ENCODE data around the gene BMP2K.

BMP2K gene

DNA sequence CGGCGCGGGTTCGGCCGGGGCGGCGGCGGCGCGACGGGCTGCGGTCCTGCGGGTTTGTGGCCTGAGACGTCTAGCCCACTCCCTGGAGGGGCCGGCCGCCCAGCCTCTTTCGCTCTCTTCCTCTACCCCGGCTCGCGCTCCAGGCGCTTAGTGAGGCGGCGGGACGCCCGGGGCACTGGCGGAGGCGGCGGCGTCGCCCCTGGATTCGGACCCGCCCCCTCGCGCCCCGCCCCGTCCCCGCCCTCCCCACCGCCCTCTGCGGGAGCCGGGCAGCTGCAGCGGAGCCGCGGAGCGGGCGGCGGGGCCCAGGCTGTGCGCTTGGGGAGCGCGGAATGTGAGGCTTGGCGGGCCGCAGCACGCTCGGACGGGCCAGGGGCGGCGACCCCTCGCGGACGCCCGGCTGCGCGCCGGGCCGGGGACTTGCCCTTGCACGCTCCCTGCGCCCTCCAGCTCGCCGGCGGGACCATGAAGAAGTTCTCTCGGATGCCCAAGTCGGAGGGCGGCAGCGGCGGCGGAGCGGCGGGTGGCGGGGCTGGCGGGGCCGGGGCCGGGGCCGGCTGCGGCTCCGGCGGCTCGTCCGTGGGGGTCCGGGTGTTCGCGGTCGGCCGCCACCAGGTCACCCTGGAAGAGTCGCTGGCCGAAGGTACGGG, at the start of gene BMP2K:
TSS of gene BMP2K (plus strand) at position 272 of the 650 bp plus-strand sequence. CDS start at position 466, 194 bp downstream.
- DNase-seq (ENCODE audit: low read depth), result peak; percentile 69

DNA sequence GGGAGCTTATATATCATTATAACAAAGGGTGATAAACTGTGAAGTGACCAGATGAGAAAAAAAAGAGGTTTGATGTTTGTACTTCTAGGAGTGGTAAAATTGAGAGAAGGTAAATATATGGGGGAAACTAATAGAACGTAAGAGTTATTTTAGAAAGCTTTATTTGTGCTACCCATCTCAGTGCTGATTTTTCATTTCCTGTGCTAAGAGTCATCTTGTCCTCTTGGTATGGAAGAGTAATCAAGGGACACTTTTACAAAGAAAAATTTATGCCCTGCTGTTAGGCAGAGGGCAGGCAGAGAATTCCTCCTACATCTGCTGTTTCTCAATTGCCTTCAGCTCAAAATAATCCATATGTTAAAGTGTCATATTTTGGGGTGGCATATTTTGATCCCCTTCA, 49.6 kb upstream of the BMP2K start:
- DNase-seq (ENCODE audit: low read depth), result no peak

GRCh38 chr4:78732332-78733104, 43.6 kb upstream of the BMP2K start:
- no peak for DNase-seq (ENCODE audit: low read depth)

DNA sequence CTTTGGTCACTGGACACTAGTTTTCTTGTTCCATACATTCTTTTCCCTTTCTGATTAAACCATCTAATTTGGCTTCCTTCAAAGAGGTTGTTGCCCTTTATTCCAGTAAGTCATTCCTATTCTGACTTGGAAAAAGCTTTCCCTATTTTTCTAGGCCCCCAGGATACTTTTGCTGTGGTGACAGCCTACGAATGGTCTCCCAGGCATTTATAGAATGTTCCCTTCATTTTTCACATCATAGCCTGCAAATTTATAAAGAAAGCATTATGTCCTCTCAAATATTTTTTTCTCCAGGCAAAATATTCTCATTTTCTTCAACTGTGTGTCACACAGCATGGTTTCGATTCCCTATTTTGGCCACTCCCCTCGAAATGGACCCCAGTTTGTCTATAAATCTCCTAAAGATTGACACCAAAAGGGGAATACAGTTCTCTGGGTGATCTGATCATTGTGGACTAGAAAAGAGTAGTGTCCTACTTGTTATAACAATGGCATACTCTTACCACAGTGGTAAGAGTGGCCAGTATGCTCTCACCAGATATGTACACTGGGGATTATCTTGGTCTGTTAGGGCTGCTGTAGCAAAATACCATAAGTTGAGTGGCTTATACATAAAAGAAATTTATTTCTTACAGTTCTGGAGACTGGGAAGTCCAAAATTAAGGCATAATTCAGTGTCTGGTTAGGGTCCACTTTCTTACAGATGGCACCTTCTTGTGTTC, 41.5 kb upstream of the BMP2K start:
- no peak for DNase-seq (ENCODE audit: low read depth)

- DNase-seq (ENCODE audit: low read depth), result no peak
Measured at GRCh38 chr4:78735697-78736096, 40.5 kb upstream of the BMP2K start.

DNA sequence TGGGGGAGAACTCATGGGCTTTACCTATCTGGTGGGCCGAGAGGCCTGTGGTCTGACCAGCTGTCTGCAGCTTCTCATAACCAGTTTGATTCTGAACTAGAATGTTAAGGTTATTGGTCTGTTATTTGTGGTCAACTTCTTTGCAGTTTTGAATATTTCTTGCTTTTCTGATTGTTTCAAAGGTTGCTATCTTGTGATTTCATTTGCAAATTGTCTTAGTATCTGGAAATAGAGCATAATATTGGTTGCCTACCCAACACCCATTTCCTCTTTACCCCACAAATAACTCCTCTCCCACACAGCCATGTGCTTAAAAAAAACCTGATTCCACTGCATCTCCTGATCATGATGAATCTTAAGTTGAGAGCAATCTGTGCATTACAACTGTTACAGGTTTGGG, 39.1 kb upstream of the BMP2K start:
- DNase-seq (ENCODE audit: low read depth), result no peak

DNA sequence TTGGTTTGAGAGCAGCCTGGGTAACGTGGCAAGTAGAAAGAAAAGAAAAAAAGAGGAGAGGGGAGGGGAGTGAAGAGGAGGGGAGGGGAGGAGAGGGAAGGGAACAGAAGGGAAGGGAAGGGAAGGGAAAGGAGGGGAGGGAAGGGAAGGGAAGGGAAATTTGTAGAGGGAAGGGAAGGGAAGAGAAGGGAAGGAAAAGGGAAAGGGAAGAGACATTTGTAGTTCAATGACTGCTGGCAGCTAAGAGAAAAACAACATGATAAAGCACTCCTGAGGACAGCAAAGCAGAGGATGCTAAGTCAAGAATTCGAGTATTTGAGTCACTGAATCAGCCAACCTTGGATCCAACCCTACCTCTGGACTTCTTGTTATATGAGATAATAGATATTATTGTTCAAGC, 38.2 kb upstream of the BMP2K start:
- no peak for DNase-seq (ENCODE audit: low read depth)

DNA sequence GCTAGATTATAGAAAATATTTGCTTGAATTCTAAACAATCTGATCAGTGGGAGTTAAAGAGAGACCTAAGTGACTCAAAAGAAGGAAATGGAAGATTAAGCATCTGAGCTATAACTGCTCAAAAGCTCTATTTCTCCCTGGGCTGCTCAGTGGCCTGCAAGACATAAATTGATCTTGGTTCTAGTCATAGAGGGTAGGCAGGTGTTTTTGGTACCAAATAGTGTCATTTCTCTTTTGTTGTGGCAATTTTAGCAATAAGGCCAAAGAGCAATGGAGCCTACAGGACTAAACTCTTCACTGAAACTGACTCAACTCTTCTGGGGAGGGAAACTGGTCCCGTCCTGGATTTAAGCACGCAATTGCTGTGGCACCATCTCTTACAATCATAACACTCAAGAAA, 33.9 kb upstream of the BMP2K start:
- DNase-seq (ENCODE audit: low read depth), result no peak

- DNase-seq (ENCODE audit: low read depth), result no peak
Measured at GRCh38 chr4:78747475-78747922, 28.7 kb upstream of the BMP2K start.

GRCh38 chr4:78748381-78748780, 27.8 kb upstream of the BMP2K start:
- DNase-seq (ENCODE audit: low read depth), result no peak

- no peak for DNase-seq (ENCODE audit: low read depth)
Measured at GRCh38 chr4:78749258-78749971, 26.7 kb upstream of the BMP2K start.

DNA sequence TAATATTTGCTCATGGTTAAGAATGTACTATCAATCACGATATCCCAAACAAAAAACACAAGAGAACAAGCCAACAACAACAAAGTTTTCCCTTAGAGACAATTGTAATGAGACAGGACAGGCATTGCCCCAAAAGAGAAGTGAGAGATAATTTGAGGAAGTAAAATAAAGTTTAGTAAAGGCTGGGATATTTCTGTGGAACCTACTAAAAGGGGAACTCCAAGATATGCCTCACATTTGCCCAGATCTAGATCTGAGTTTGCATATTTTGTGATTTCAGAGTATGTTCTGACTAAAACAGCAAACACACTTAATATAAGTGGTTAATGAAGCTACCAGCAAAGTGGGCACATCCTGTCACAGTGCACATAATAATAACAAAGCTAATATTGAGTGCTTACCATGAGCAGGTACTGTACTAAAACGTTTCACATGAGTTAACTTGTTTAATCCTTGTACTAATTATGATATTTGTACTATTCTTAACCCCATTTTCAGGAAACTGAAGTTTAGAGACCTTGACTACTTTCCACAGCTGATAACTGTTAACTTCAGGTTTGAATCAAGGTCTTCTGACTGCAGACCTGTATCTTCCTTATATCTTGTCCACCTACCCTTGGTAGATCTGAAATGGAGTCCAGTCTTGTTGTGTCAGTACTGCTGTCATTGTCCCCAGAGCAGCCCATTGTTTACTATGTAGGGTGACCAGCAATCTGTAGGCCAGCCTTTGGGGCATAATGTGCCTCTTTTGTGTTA, 26.0 kb upstream of the BMP2K start:
- no peak for DNase-seq (ENCODE audit: low read depth)

GRCh38 chr4:78753091-78753490, 23.1 kb upstream of the BMP2K start:
- no peak for DNase-seq (ENCODE audit: low read depth)

GRCh38 chr4:78754872-78755271, 21.3 kb upstream of the BMP2K start:
- no peak for DNase-seq (ENCODE audit: low read depth)

GRCh38 chr4:78756137-78756536, 20.0 kb upstream of the BMP2K start:
- no peak for DNase-seq (ENCODE audit: low read depth)

- no peak for DNase-seq (ENCODE audit: low read depth)
Measured at GRCh38 chr4:78756776-78757175, 19.4 kb upstream of the BMP2K start.

GRCh38 chr4:78757574-78757973, 18.6 kb upstream of the BMP2K start:
- DNase-seq (ENCODE audit: low read depth), result no peak

- no peak for DNase-seq (ENCODE audit: low read depth)
Measured at GRCh38 chr4:78758085-78758484, 18.1 kb upstream of the BMP2K start.

GRCh38 chr4:78762529-78762928, 13.6 kb upstream of the BMP2K start:
- no peak for DNase-seq (ENCODE audit: low read depth)

DNA sequence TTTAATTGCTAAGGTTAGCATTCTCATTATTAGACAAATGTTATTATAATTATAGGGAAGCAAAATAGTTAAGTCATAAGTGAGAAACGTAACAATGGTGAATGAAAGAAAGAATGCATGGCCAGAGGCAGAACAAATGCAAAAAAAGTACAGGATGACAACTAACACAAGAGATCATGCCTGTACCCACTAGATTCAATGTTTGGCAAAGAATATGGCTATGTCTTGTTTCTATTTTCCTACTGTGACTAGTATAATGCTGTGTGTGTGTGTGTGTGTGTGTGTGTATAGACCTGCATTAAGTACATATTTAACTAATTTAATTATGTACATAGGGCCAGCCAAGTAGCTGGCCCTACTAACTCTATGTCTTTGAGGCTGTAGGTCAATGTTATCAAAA, 12.9 kb upstream of the BMP2K start:
- DNase-seq (ENCODE audit: low read depth), result no peak

DNA sequence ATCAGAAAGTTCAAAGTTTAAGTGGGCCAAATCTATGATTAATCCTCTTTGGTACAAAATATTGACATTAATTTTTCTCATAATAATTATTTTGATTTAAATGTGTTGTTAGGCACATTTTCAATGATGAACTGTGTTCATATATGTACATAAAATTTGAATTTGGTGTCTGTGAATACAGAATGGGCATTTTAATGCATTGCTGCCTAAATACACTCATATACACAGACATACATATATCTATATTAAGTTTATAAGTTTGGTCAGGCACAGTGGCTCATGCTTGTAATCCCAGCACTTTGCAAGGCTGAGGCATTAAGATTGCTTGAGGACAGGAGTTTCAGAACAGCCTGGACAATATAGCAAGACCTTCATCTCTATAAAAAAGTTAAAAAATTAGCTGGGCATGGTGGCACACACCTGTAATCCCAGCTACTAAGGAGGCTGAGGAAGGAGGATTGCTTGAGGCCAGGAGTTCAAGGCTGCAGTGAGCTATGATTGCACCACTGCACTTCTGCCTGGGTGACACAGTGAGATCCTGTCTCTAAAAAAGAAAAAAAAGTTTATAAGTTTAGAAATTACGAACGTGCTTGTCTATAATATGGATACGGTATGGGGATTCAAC, 12.3 kb upstream of the BMP2K start:
- DNase-seq (ENCODE audit: low read depth), result no peak

All from stimulated activated CD8-positive, alpha-beta memory T cell treated with anti-CD3 and anti-CD28 coated beads, Interleukin-4, amount 100 ng/mL, for 24 hours (primary cell).